Epithelial cell of esophagus (primary cell): ENCODE measurements around the gene CYB561D1.

ENCODE experiments used
- DNase-seq: peaks from one replicate; pipeline ENCODE4 v3.0.0; 2010; ENCODE audit warnings: low read depth
- H3K4me3 ChIP-seq: 2 replicates; pipeline ENCODE4 v1.5.1; 2011; ENCODE audit warnings: mild to moderate bottlenecking, low read length, control low read depth
- TF ChIP-seq, protein P1 (sequence below): IDR thresholded peaks from 2 replicates; pipeline ENCODE4 v1.5.1; 2011; ENCODE audit warnings: low read depth, mild to moderate bottlenecking, low read length, control low read depth, inconsistent platforms; ENCODE audit not compliant: insufficient read depth; ENCODE audit errors: missing control alignments

Gene CYB561D1

DNA sequence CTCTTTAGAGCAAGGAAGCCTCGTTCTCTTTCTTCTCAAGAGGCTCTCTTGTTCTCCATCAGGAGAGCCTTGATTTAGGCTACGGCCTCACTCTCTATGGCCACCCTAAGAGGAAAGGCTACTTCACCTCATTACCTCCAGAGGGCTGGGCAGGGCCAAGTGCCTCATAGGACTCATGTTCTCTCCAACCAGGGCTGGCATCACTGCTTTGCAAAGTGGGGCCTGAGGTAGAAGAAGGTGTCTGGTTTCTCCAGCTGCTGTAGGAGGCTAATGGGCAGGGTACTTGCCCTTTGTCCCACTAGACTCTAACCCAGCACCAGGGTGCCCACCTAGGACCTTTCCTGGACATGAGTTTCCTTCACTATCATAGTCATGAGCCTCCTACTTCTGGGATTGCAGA, 12.2 kb upstream of the CYB561D1 start:
- no peak for DNase-seq
- TF ChIP-seq, protein P1, sequence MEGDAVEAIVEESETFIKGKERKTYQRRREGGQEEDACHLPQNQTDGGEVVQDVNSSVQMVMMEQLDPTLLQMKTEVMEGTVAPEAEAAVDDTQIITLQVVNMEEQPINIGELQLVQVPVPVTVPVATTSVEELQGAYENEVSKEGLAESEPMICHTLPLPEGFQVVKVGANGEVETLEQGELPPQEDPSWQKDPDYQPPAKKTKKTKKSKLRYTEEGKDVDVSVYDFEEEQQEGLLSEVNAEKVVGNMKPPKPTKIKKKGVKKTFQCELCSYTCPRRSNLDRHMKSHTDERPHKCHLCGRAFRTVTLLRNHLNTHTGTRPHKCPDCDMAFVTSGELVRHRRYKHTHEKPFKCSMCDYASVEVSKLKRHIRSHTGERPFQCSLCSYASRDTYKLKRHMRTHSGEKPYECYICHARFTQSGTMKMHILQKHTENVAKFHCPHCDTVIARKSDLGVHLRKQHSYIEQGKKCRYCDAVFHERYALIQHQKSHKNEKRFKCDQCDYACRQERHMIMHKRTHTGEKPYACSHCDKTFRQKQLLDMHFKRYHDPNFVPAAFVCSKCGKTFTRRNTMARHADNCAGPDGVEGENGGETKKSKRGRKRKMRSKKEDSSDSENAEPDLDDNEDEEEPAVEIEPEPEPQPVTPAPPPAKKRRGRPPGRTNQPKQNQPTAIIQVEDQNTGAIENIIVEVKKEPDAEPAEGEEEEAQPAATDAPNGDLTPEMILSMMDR: no peak
- H3K4me3 ChIP-seq: no peak overlapping the region

DNA sequence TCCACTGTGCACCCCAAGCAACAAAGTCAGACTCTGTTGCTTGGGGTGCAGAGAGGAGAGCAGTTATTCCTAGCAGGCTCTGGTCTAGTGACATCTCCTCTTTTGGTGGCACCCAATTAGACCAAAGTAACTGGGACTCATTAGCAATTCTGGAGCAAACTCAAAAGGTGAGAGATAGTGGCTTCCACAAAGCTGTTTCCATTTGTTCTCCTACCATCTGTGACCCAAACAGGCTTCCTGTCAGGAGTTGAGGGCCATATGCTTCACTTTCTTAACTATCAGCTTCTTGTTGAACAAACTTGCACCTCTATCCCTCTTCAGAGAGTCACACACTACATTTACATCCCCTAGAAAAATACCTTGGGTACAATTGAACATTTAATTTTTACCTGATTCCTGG, 11.7 kb upstream of the CYB561D1 start:
- TF ChIP-seq, protein P1: no peak
- H3K4me3 ChIP-seq: no peak overlapping the region
- DNase-seq: no peak

DNA sequence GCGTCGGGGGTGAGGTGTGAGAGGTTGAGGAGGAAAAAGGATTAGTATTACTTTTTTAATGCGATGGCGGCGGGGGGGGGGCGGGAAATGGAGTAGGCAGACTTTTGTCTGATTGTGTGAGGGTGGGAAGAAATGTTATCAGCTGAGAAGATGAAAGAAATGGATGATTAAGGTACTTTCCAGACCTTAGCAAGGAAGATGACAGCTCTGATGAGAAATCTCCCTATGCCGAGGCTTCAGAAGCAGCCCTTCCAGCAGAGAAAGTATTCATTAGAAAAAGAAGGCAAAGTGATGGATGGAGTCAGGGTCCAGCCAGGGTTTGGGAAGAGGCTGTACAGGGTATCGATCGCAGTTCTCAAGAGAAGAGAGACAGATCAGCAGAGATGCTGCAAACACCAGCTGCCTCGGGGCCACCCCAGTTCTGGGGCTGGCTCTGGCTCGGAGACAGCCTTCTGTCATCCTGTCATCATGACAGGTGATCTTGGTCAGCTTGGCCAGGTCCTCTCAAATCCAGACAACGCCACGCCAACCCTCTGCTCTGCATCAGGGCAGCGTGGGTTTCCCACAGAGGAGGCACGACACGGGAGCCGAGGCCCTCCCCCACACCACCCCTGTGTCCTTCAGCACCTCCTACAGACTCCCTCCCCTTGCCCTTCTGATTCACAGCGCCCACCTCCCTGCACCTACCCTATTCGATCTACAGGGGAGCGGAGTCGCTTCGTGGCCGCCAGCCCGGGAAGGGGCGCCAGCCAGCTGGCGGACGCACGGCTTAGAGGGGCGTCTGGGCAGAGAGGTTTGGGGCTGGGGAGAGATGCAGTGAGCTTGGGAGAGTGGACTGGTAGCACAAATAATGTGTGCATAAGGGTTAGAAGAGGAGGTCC, 10.9 kb upstream of the CYB561D1 start:
- TF ChIP-seq, protein P1: no peak
- no peak for DNase-seq
- peak overlapping the region; percentile 51 for H3K4me3 ChIP-seq

DNA sequence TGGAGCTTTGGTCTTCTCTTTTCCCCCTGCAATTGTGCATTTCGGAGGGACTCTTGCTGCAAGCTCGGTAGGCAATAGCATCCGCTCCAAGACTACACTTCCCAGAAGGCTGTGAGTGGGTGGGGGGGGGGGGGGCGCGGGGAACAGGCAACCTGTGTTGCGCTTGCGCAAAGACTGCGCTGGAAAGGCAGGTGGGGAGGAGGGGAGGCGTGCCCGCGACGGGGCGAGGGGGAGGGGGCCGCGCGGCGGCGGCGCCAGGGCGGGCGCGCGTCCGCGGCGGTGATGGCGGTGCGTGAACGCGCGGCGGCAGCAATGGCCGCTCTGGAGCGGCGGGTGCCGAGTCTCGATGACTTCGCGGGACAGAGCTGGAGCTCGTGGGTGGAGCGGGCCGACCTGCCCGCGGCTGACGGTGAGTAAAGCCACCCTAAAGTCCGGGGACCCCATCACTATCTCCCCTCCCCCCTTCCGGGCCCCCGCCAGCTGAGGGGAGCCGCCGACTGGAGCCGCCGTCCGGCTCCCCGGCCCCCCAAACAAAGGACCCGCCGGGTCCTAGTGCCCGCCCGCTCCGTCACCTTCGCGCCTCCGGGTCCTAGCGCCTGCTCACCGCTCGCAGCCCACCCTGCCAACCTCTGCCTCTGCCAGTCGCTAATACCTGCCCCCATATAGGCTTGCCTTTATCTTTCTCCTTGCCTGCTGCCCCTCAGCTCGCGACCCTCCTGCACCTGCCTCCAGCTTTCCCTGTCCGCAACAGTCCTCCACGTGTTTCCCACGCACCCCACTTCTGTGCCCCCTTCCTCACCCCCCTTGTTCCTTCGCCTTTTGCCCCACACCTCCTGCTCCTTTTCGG, 10.0 kb upstream of the CYB561D1 start, which contains the start of gene ATXN7L2:
Gene ATXN7L2 (plus strand): TSS at position 234 of the 847 bp plus-strand sequence. CDS start 49 bp downstream, at position 283.
- TF ChIP-seq, protein P1: no peak
- DNase-seq: peak; percentile 91
- peak within 1 kb of the TSS; percentile 91 for H3K4me3 ChIP-seq

DNA sequence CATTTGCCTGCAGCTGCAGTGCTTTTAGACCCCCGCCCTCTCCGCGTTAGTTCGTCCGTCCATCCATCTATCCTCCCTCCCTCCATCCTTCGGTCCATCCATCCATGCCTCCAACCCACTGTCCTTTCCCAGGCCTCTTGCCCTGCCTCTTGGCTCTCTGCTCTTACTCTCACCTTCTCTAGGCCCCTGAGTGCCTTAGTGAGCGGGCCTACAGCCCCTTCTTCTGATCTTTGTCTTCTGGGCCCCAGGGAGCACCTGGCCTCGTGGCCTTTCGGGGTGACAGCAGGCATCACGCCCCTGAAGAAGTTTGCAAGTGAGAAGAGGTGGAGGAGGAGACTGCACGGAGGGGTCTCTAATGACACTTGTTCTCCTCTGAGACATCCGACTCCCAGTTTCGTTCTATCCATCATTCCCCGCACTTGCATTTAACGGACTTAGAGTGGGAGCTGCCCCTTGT, 9.3 kb upstream of the CYB561D1 start:
- peak overlapping the region; percentile 91 for H3K4me3 ChIP-seq
- no peak for DNase-seq
- TF ChIP-seq, protein P1: no peak

DNA sequence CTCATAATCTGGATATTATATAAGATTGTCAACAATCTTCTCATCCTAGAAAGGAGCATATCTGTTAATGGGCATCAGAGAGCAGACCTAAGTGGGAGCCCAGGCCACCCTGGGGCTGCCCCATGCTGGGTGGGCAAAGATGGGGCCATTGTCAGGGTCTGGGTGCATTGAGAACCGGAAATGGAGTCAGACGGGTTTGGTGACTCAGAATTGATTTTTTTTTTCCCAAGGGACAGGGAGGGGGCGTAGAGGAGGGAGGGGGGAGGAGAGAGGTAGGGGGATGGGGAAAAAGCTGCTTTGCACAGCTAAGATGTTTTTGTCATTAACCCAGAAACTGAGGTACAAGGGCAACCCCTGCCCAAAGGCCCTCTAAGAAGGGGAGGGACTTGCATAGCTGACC, 8.9 kb upstream of the CYB561D1 start:
- no peak for DNase-seq
- TF ChIP-seq, protein P1: no peak
- peak overlapping the region; percentile 91 for H3K4me3 ChIP-seq
